HG03045 (cell line): Measurements from ENCODE around the gene ALKBH2.

Source experiments
- ATAC-seq: cut with Tn5 transposase; IDR thresholded peaks from one replicate; pipeline ENCODE4 v1.9.1; 2021; ENCODE audit warnings: mild to moderate bottlenecking, moderate library complexity; ENCODE audit not compliant: unreplicated experiment

ALKBH2 gene

GRCh38 chr12:109114644-109115043, 21.4 kb upstream of the ALKBH2 start:
- no peak for ATAC-seq

DNA sequence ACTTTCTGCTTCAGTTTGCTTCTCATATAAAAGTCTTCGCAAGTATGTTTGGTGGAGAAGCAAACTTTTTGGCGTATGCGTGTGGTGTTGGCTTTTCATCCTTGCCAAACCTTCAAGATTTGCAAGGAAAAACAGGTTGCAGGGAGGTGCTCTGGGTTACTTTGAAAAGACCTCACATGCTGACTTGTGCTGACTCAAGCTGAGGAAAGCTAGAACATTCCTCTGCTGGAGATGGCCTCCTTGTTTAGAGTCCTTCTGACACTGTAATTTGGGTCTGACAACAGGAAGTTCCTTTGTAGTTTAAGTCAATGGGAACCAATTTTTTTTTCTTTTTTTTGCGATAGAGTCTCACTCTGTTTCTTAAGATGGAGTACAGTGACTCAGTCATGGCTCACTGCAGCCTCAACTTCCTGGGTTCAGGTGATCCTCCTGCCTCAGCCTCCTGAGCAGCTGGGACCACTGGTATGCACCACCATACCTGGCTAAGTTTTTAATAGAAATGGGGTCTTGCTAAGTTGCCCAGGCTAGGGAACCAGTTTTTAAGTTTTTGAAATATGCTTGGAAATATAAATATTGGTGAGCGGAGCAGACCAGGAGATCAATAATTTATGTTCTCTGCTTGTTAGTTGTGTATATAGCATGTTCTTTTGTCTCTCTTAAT, 20.5 kb upstream of the ALKBH2 start:
- no peak for ATAC-seq

- ATAC-seq: no peak
Measured at GRCh38 chr12:109112720-109113465, 19.6 kb upstream of the ALKBH2 start.

GRCh38 chr12:109110988-109111495, 17.8 kb upstream of the ALKBH2 start:
- ATAC-seq: peak; percentile 84

- ATAC-seq: no peak
Measured at GRCh38 chr12:109109746-109110350, 16.6 kb upstream of the ALKBH2 start.

DNA sequence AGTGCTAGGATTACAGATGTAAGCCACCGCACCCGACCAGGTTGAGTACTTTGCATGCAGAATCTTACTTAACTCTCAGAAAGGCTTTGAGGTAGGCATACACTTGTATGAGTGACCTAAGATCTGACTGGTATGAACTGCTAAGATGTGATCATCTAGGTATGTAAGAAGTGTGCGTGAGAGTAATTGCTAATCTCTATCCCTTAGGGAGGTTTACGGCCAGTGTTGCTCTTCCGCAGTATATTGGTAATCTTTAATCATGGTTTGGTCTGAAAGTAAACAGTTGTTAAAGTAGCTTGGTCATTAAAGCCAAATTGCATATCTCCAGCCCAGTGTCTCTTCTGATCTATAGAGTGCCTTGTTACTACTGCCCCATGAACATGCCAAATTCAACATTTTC, 11.9 kb upstream of the ALKBH2 start:
- no peak for ATAC-seq

DNA sequence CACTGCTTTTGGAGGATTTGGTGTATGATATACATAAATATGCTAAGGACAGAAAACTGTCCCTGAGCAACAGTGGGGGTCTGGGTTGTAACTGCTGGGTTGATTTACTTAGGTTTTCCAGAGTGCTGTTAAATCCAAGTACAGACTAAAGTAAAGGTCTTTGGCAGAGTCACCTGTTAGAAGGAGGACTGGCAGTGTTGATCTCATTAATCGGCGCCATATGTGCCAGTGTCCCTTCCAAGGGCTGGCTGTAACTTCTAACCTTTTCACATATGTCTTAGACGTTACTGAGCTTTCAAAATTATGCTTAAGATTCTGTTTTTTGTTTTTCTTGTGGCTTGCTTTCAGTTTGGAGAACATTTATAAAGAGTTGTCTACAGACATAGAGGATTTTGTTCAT, 9.2 kb upstream of the ALKBH2 start:
- ATAC-seq: no peak

DNA sequence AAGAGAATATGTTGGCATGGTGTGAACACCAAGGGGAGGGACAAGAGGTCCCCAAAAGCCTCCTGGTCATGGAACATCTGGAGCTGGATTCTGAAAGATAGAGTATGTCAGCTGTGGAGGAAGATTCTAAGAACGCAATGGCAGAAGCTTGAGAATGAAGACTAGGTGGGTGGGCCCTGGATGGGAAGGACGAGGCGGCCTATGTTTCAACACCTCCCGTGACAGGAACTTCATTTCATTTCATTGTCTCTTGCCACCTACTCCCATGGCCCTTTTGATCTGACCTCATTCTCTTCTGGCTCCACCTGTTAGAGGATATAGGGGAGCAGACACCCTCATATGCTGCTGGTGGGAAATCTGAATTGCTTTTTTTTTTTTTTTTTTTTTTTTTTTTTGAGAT, 7.5 kb upstream of the ALKBH2 start:
- ATAC-seq: no peak

DNA sequence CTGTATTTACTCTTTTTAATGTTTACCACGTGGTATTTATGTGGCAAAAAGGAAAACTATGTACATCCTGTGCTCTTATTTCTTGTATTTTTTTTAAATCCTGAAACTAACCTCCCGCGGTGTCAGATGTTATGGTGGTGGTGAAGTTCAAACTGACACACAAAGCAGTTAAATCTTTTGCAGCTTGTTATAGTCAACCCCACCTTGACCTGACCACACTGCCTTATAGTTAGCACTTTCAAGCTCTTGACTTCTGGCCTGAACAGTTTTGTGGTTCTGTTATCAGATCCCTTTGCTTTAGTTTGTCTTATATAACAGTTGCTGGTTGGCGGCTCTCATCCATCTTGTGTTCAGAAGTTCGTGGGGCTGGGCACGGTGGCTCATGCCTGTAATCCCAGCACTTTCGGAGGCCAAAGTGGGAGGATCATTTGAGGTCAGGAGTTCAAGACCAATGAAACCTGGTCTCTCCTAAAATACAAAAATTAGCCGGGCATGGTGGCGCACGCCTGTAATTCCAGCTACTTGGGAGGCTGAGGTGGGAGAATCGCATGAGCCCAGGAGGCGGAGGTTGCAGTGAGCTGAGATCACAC, 6.3 kb upstream of the ALKBH2 start:
- ATAC-seq: no peak

- no peak for ATAC-seq
Measured at GRCh38 chr12:109098651-109099050, 5.4 kb upstream of the ALKBH2 start.

DNA sequence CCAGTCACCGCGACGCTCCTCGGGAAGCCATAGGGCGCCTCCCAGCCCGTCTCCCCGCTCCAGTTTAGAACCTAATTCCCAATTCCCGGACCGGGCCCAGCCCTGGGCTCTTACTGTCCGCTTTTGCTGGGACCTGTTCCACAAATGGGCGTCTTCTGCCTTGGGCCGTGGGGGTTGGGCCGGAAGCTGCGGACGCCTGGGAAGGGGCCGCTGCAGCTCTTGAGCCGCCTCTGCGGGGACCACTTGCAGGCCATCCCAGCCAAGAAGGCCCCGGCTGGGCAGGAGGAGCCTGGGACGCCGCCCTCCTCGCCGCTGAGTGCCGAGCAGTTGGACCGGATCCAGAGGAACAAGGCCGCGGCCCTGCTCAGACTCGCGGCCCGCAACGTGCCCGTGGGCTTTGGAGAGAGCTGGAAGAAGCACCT, 4.9 kb upstream of the ALKBH2 start:
- ATAC-seq: peak; percentile 30

DNA sequence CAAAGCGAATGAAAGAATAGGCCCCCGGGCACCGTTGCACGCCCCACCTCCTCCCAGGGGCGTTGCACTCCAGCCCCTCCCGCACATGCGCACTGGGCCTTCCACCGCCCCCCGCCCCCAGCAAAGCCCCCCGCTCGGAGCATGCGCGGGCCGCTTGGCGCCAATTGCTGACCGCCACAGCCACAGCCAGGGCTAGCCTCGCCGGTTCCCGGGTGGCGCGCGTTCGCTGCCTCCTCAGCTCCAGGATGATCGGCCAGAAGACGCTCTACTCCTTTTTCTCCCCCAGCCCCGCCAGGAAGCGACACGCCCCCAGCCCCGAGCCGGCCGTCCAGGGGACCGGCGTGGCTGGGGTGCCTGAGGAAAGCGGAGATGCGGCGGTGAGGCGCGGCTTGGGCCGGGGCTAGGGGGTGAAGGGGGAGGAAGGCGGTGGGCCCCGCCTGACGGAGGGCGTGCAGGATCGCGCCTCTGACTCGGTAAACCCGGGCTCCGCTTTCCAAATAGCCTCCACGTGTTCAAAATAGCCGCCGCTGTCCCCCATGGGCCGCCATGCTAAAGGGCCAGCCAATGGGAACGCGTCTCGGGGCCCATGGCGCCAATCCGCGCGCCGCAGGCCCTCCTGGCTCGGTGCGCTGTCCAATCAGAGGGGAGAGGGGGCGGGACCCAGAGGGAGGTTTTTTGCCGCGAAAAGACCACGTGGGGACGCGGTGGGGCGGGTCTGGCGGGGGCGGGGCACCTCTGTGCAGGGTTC, 4.3 kb upstream of the ALKBH2 start, which contains the start of gene UNG:
Gene UNG, plus strand, starts transcription at position 163 of the 748 bp plus-strand sequence. Its CDS starts 83 bp downstream, at position 246.
- ATAC-seq: peak; percentile 92

- no peak for ATAC-seq
Measured at GRCh38 chr12:109097140-109097434, 3.8 kb upstream of the ALKBH2 start.

DNA sequence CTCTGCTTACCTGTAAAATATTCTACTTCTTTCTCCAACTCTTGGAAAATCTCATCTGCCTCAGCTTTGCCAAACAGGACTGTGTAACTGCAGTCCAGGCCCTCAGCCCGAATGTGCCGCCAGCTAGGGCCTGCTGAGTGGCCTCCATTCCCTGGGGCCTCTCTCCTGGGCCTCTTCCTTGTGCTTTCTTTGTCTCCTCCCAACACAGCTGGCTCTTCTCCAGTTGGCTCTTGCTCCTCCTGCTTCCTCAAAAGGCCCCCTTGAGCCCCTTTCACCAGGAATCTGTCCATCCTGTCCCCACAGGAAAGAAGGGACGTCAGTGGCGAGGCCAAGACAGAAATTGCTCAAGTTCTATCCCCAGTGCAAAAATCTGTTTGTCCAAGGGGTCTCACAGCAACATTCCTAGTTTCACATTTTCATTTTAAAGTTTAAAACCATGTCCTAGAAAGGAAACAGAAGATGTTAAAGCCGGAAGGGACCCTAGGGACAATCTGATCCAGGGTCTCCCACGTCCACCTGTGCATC, 713 bp downstream of the ALKBH2 start:
- ATAC-seq: no peak

- ATAC-seq: no peak
Measured at GRCh38 chr12:109089683-109090082, 3.6 kb downstream of the ALKBH2 start.

DNA sequence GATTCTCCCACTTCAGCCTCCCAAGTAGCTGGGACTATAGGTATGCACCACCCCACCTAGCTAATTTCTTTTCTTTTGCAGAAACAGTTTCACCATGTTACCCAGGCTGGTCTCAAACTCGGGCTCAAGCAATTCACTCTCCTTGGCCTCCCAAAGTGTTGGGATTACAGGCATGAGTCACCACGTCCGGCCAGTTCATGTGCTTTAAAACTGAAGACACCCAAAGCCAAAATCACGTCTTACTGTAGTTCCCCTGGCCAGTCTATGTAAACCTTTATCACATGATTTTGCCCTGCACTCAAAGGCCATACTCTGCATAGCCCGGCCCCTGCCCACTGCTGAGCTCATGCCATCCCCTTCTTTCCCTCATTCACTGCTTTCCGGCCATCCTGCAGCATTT, 4.5 kb downstream of the ALKBH2 start:
- no peak for ATAC-seq

- ATAC-seq: no peak
Measured at GRCh38 chr12:109087250-109087649, 6.0 kb downstream of the ALKBH2 start.

DNA sequence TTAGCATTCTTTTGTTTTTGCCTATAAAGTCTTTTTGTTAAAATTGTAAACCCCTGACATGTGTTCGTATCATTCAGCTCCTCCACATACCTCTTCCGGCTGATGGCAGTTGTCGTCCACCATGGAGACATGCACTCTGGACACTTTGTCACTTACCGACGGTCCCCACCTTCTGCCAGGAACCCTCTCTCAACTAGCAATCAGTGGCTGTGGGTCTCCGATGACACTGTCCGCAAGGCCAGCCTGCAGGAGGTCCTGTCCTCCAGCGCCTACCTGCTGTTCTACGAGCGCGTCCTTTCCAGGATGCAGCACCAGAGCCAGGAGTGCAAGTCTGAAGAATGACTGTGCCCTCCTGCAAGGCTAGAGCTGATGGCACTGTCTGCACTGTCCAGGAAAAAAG, 7.7 kb downstream of the ALKBH2 start:
- ATAC-seq: no peak

GRCh38 chr12:109084425-109084824, 8.8 kb downstream of the ALKBH2 start:
- no peak for ATAC-seq

GRCh38 chr12:109082751-109083150, 10.5 kb downstream of the ALKBH2 start:
- no peak for ATAC-seq

DNA sequence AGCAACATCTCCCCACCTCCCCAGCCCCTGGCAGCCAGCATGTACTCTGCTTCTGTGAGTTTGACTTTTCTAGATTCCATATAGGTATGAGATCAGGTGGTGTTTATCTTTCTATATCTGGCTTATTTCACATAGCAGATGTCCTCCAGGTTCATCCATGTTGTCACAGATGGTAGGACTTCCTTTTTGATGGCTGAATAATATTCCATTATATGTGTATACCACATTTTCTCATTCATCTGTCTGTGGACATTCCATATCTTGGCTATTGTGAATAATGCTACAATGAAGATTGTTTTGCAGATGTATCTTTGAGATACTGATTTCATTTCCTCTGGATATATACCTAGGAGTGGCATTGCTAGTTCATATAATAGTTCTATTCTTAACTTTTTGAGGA, 18.4 kb downstream of the ALKBH2 start:
- ATAC-seq: no peak
